ENCODE results near the gene DLX2. TPM values are rescaled to one million over a fixed set of nuclear protein-coding genes. Genes with fewer than 3 reads are reported as not detected.
A peak's percentile ranks its signal among the peaks of the same experiment; 100 is the strongest.

The DLX2 gene
- polyA plus RNA-seq, 1 donor from 2014 or later = 7.7 TPM

DNA sequence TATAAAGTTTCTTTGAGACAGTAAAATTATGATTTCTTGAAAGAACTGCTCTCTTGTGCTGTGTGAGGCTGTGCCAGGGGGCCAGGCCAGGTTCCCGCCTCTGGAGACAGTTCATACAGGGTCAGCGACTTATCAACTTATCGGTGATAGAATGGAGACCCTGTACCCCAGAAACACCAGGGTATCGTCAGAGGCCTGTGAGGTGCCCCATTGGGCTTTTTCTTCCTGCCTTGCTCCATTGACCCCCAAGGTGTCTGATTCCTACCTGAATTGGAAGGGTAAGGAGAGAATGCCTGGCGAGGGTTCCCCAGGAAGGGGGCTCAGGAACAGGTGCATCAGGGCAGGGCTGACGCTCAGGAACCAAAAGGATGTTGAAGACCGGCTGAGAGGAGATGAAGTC is 13.1 kb downstream of the DLX2 start:
- H3K4me2 ChIP-seq (ENCODE audit: low read length) = peak overlapping the region; percentile 76
- peaks cover 7% of the 10 kb centered on the region for H3F3A ChIP-seq (ENCODE audit: insufficient read depth, low read length, poor library complexity, severe bottlenecking)
- H3K4me3 ChIP-seq (ENCODE audit: low read length) = peak overlapping the region; percentile 85
- no peaks in the 10 kb centered on the region for H3K36me3 ChIP-seq (ENCODE audit: insufficient read depth, low read length)
- H2AFZ ChIP-seq (ENCODE audit: low read depth, low read length) = no peak overlapping the region
- H3K9ac ChIP-seq (ENCODE audit: low read length) = peak overlapping the region; percentile 92
- H4K20me1 ChIP-seq (ENCODE audit: insufficient read depth) = no peaks in the 10 kb centered on the region
- H3K27ac ChIP-seq (ENCODE audit: low read length) = peak overlapping the region; percentile 93
- H3K9me2 ChIP-seq (ENCODE audit: insufficient read depth, low read length) = no peaks in the 10 kb centered on the region
- H3K79me2 ChIP-seq (replicated peaks; ENCODE audit: insufficient read depth, low read length) = peaks cover 89% of the 10 kb centered on the region
- peaks cover 11% of the 10 kb centered on the region for H3K27me3 ChIP-seq (ENCODE audit: insufficient read depth, low read depth, low read length)
- TF ChIP-seq, protein P1, sequence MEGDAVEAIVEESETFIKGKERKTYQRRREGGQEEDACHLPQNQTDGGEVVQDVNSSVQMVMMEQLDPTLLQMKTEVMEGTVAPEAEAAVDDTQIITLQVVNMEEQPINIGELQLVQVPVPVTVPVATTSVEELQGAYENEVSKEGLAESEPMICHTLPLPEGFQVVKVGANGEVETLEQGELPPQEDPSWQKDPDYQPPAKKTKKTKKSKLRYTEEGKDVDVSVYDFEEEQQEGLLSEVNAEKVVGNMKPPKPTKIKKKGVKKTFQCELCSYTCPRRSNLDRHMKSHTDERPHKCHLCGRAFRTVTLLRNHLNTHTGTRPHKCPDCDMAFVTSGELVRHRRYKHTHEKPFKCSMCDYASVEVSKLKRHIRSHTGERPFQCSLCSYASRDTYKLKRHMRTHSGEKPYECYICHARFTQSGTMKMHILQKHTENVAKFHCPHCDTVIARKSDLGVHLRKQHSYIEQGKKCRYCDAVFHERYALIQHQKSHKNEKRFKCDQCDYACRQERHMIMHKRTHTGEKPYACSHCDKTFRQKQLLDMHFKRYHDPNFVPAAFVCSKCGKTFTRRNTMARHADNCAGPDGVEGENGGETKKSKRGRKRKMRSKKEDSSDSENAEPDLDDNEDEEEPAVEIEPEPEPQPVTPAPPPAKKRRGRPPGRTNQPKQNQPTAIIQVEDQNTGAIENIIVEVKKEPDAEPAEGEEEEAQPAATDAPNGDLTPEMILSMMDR (IDR thresholded peaks at IDR 0.05; ENCODE audit: poor library complexity, severe bottlenecking) = no peak
- TF ChIP-seq RAD21 (conservative IDR thresholded peaks at IDR 0.05) = no peak
- TF ChIP-seq, protein P2, sequence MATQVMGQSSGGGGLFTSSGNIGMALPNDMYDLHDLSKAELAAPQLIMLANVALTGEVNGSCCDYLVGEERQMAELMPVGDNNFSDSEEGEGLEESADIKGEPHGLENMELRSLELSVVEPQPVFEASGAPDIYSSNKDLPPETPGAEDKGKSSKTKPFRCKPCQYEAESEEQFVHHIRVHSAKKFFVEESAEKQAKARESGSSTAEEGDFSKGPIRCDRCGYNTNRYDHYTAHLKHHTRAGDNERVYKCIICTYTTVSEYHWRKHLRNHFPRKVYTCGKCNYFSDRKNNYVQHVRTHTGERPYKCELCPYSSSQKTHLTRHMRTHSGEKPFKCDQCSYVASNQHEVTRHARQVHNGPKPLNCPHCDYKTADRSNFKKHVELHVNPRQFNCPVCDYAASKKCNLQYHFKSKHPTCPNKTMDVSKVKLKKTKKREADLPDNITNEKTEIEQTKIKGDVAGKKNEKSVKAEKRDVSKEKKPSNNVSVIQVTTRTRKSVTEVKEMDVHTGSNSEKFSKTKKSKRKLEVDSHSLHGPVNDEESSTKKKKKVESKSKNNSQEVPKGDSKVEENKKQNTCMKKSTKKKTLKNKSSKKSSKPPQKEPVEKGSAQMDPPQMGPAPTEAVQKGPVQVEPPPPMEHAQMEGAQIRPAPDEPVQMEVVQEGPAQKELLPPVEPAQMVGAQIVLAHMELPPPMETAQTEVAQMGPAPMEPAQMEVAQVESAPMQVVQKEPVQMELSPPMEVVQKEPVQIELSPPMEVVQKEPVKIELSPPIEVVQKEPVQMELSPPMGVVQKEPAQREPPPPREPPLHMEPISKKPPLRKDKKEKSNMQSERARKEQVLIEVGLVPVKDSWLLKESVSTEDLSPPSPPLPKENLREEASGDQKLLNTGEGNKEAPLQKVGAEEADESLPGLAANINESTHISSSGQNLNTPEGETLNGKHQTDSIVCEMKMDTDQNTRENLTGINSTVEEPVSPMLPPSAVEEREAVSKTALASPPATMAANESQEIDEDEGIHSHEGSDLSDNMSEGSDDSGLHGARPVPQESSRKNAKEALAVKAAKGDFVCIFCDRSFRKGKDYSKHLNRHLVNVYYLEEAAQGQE (IDR thresholded peaks at IDR 0.05; ENCODE audit: borderline replicate concordance) = no peak
- TF ChIP-seq EP300 (conservative IDR thresholded peaks at IDR 0.05; ENCODE audit: poor library complexity, severe bottlenecking) = no peak
- no peak for TF ChIP-seq SMC3 (conservative IDR thresholded peaks at IDR 0.05; ENCODE audit: poor library complexity)
- TF ChIP-seq MXI1 (conservative IDR thresholded peaks at IDR 0.05; ENCODE audit: poor library complexity, severe bottlenecking) = no peak
- H3K9me3 ChIP-seq (ENCODE audit: low read length) = no peaks in the 10 kb centered on the region

DNA sequence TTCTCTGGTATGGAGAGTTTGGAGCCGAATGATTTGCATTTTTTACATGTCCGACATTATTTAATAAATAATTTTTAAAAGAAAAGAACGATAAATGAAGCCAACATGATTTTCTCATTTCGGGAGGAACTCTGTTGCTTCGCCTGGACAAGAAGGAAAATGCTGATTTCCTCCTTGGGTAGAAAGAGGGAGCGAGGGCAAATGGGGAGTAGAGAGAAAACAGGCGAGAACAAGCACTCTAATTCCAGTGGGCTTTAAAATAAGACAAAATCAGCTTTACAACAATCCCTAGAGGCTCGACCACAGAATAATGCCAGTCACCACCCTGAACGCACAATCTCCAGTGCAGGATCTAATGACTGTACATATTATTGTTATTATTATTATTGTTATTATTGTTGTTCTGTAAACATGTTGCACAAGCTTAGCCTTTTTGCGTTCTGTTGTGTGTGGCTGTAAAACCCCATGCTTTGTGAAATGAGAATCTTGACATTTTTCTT is 13.6 kb downstream of the DLX2 start:
- Histone ChIP-seq H4K20me1 (ENCODE audit: insufficient read depth) (no peaks in the 10 kb centered on the region), H3K36me3 (ENCODE audit: insufficient read depth, low read length) (no peaks in the 10 kb centered on the region), H3K9me3 (ENCODE audit: low read length) (no peaks in the 10 kb centered on the region), H3K9me2 (ENCODE audit: insufficient read depth, low read length) (no peaks in the 10 kb centered on the region), H2AFZ (ENCODE audit: low read depth, low read length) (no peak overlapping the region), H3K9ac (ENCODE audit: low read length) (peak overlapping the region; percentile 92), H3K4me3 (ENCODE audit: low read length) (peak overlapping the region; percentile 85), H3F3A (ENCODE audit: insufficient read depth, low read length, poor library complexity, severe bottlenecking) (peaks cover 7% of the 10 kb centered on the region), H3K27ac (ENCODE audit: low read length) (peak overlapping the region; percentile 93), H3K4me2 (ENCODE audit: low read length) (peak overlapping the region; percentile 76), H3K79me2 (replicated peaks; ENCODE audit: insufficient read depth, low read length) (peaks cover 91% of the 10 kb centered on the region), H3K27me3 (ENCODE audit: insufficient read depth, low read depth, low read length) (peaks cover 13% of the 10 kb centered on the region)
- TF ChIP-seq, protein P1 (IDR thresholded peaks at IDR 0.05; ENCODE audit: poor library complexity, severe bottlenecking) = no peak
- no peak for TF ChIP-seq EP300 (conservative IDR thresholded peaks at IDR 0.05; ENCODE audit: poor library complexity, severe bottlenecking)
- TF ChIP-seq MXI1 (conservative IDR thresholded peaks at IDR 0.05; ENCODE audit: poor library complexity, severe bottlenecking) = no peak
- no peak for TF ChIP-seq EZH2 (IDR thresholded peaks at IDR 0.05; ENCODE audit: borderline replicate concordance, insufficient read depth, low read length, poor library complexity, severe bottlenecking)
- no peak for TF ChIP-seq SMC3 (conservative IDR thresholded peaks at IDR 0.05; ENCODE audit: poor library complexity)
- no peak for TF ChIP-seq RAD21 (conservative IDR thresholded peaks at IDR 0.05)
- TF ChIP-seq, protein P2 (IDR thresholded peaks at IDR 0.05; ENCODE audit: borderline replicate concordance) = no peak
- no peak for TF ChIP-seq POLR2AphosphoS5 (IDR thresholded peaks at IDR 0.05)
- TF ChIP-seq TAF1 (IDR thresholded peaks at IDR 0.05; ENCODE audit: low read depth) = no peak

Data from neural cell (in vitro differentiated cells).